Ovary (tissue), 9 donors: ENCODE measurements around the gene ADGRG1. TPM values are rescaled to one million over a fixed set of nuclear protein-coding genes. Genes with fewer than 3 reads are reported as not detected.

Source experiments
- DNase-seq, 5 donors: peaks; one replicate each; pipeline ENCODE4 v3.0.0-alpha.2; 2019 to 2020
- H3K27ac ChIP-seq, 2 donors: fragments of 200-600 bp; one replicate each; pipeline versions ENCODE4 v1.5.1 to v1.8.0; 2019 to 2022
- H3K27me3 ChIP-seq: fragments of 200-600 bp; one replicate; pipeline ENCODE4 v1.8.0; 2022
- H3K36me3 ChIP-seq: fragments of 200-600 bp; sonication (generic); one replicate; pipeline ENCODE4 v1.5.1; 2019
- H3K4me1 ChIP-seq: one replicate; pipeline ENCODE4 v1.8.1; 2013; ENCODE audit warnings: mild to moderate bottlenecking, moderate library complexity; ENCODE audit not compliant: insufficient read depth
- H3K4me3 ChIP-seq: fragments of 200-600 bp; sonication (generic); one replicate; pipeline ENCODE4 v1.5.1; 2017
- H3K9me3 ChIP-seq, 2 donors: fragments of 200-600 bp in 1 of 2; sonication (generic) in 1 of 2; one replicate each; pipeline versions ENCODE4 v1.5.1 to v1.8.1; 2013 to 2019; ENCODE audit warnings: mild to moderate bottlenecking in 1 of 2, moderate library complexity in 1 of 2
- EP300 ChIP-seq: sonication (generic); formaldehyde crosslinking; IDR thresholded peaks from one replicate; pipeline ENCODE4 v1.6.1; 2017; ENCODE audit warnings: antibody characterized with exemption
- POLR2A ChIP-seq: fragments of 450-650 bp; IDR thresholded peaks from one replicate; pipeline ENCODE4 v1.6.1; 2017; ENCODE audit warnings: antibody characterized with exemption, mild to moderate bottlenecking, moderate library complexity
- WGBS, 3 donors: extraction: QIAGEN DNeasy Blood & Tissue Kit in 1 of 3; methylation state at CpG; one replicate each; pipeline versions ENCODE4 v1.1.5 to v1.1.7; 2013 to 2017; 5-methylcytosine and 5-hydroxymethylcytosine counted together
- intact Hi-C, 4 donors: fragments of 100-400 bp; cut with DNase I; formaldehyde crosslinking; loops; one replicate each; pipeline versions ENCODE4 v1.11.0 to v1.15.1; 2022 to 2023
- polyA plus RNA-seq, 2 donors: library from polyadenylated mRNA; stranded (reverse); fragments of 200-250 nt in 1 of 2; fragments of 350-450 nt in 1 of 2; fragmentation: Illumina TruSeq in 1 of 2; extraction: RNeasy Lipid Tissue Mini Kit (QIAGEN cat#74804) in 1 of 2; gene quantifications; one replicate each; pipeline ENCODE4 v1.2.3, GENCODE V29; 2013 to 2014
- total RNA-seq, 7 donors: library from RNA; depleted of rRNA in 2 of 7; stranded (reverse); fragments of >200 nt in 2 of 7; fragmentation: NEBNext Ultra II Directional in 3 of 7; extraction: Animal tissue kit (Norgen Biotek cat#: 25700) in 3 of 7; gene quantifications; one replicate each; pipeline versions ENCODE4 v1.1.0 to v1.2.4, GENCODE V29; 2016 to 2023
- TF ChIP-seq, protein P1 (sequence below), 3 donors: fragments of 450-650 bp in 2 of 3; fragments of 200-600 bp in 1 of 3; IDR thresholded peaks; one replicate each; pipeline versions ENCODE4 v1.5.1 to v1.8.0; 2016 to 2022; ENCODE audit warnings: antibody characterized with exemption in 3 of 3, mild to moderate bottlenecking in 1 of 3
- donor health status: DM: no; HTN: no; CAD: no; lungs with moderate emphysema.
- donor health status: DM: no; HTN: no; CAD: no.
- donor health status: Bipolar disorder and iron deficiency.
- donor health status: DM: yes; HTN: yes; CAD: no.
- donor health status: DM: no; HTN: no; CAD: no.
- donor health status: DM: yes; HTN: yes; CAD: no.

Gene ADGRG1
- total and polyA plus RNA-seq, 9 donors = 6.2 to 54.0 (median 9.1) TPM

DNA sequence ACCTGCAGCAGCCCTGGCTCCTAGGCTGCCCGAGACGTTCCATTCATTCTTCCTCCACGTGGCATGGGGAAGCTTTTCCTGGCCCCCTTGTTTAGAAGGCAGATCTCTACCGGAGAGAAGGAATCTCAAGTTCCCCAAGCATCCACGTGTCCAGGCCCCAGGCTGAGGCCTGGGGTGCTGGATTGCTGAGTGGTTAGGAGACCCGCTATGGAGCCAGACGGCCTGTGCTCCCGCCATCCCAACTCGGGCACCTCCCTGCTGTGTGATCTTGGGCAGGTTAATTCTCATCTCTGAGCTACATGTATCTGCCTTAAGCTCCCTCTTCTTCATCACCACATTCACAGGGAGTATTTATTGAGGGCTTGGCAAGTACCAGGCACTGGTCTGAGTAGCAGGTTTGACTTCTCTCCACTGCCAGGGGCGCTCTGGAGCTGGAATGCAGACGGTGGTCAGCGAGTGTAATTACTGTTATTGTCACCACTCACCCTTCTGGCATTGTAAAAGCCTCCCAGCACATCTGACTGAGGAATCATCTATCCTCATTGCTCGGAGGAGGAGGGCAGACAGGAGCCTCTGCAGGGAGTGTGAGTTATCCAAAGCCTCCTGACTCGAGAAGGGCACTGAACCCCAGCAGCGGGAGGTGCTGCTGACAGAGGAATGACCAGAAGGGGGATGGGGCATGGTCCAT is 1.1 kb upstream of the ADGRG1 start:
- H3K4me3 ChIP-seq = no peak overlapping the region
- no peaks in the 10 kb centered on the region for H3K9me3 ChIP-seq
- intact Hi-C loops = no loop called here
- TF ChIP-seq POLR2A (no peak), EP300 (no peak)
- TF ChIP-seq, protein P1, sequence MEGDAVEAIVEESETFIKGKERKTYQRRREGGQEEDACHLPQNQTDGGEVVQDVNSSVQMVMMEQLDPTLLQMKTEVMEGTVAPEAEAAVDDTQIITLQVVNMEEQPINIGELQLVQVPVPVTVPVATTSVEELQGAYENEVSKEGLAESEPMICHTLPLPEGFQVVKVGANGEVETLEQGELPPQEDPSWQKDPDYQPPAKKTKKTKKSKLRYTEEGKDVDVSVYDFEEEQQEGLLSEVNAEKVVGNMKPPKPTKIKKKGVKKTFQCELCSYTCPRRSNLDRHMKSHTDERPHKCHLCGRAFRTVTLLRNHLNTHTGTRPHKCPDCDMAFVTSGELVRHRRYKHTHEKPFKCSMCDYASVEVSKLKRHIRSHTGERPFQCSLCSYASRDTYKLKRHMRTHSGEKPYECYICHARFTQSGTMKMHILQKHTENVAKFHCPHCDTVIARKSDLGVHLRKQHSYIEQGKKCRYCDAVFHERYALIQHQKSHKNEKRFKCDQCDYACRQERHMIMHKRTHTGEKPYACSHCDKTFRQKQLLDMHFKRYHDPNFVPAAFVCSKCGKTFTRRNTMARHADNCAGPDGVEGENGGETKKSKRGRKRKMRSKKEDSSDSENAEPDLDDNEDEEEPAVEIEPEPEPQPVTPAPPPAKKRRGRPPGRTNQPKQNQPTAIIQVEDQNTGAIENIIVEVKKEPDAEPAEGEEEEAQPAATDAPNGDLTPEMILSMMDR (IDR thresholded peaks at IDR 0.05) = no peak
- no peak for DNase-seq
- no peaks in the 10 kb centered on the region for H3K36me3 ChIP-seq
- WGBS, 3 donors = 52 to 56% (median 55%) methylated on average over 15 of the region's 15 CpGs
- H3K4me1 ChIP-seq = peaks cover 8% of the 10 kb centered on the region
- no peak overlapping the region for H3K27ac ChIP-seq
- no peaks in the 10 kb centered on the region for H3K27me3 ChIP-seq

DNA sequence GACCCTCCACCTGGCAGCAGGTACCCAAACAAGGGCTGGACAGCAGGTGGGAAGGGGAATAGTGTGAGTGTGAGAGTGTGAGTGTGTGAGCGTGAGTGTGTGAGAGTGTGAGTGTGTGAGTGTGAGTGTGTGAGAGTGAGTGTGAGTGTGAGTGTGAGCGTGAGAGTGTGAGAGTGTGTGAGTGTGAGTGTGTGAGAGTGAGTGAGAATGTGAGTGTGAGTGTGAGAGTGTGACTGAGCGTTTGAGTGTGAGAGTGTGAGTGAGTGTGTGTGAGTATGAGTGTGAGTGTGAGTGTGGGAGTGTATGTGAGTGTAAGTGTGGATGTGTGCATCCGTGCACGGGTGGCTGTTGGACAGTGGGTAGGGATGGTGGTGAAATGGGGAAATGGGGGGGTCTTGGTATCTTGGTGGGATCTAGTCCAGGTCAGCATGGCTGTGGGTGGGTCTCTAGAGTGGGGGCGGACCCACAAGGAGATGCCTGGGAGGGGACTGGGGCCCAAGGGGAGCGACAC is 408 bp downstream of the ADGRG1 start:
- no peak overlapping the region for H3K27ac ChIP-seq
- TF ChIP-seq EP300 = no peak
- no peak for TF ChIP-seq POLR2A
- TF ChIP-seq, protein P1 (IDR thresholded peaks at IDR 0.05) = no peak

DNA sequence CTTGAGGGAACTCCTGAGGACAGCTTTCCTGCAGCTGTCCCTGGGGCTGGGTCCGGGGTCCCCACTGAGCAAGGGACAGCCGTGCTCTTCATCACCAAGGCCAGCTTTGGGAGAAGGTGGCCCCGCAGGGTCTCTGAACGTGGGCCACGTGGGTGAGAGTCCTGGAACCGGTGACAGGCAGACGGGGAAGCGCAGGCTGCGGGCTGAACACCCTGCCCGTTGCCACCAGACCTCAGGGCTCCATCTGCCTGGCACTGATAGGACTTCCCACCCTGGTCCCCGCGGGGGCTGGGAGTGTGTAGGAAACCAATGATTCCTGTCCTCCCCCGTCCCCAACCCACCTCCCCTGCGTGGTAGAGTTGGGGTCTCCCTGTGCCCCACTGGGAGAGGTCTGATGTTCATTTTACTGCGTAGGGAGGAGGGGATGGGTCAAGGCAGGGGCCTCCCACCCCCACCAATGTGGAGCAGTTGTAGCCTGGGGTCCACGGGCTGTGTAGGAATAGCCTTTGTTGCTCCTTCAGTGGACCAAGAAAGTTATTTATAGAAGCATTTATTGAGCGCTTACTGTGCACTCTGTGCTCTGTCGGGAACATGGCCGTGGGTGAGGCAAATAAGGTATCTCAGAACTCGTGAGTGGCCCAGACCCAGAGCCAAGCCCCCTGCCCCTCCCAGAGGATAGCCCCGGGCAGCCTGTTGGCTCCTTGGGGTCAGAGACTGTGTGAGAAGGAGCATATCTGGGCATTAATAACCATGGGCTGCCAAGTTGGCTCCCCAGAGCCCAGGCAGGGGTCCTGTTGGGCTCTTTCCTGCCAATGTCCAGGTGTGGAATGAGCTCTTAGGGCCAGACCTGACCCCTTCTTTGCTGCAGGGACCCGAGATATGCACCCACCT is 1.3 kb downstream of the ADGRG1 start:
- Histone ChIP-seq H3K9me3 (no peaks in the 10 kb centered on the region), H3K4me1 (peaks cover 5% of the 10 kb centered on the region), H3K4me3 (peak overlapping the region; percentile 28), H3K36me3 (no peaks in the 10 kb centered on the region), H3K27ac (no peak overlapping the region), H3K27me3 (no peaks in the 10 kb centered on the region)
- WGBS, 3 donors = 61 to 65% (median 64%) methylated on average over 22 of the region's 22 CpGs
- TF ChIP-seq EP300 (no peak), POLR2A (no peak)
- TF ChIP-seq, protein P1 (IDR thresholded peaks at IDR 0.05) = no peak
- intact Hi-C loops = no loop called here
- no peak for DNase-seq

More for the DNA sequence above, 408 bp downstream of the ADGRG1 start:
- no peaks in the 10 kb centered on the region for H3K36me3 ChIP-seq
- 61 to 65% (median 63%) methylated on average over 6 to 7 of the region's 7 CpGs for WGBS, 3 donors
- no peaks in the 10 kb centered on the region for H3K27me3 ChIP-seq
- H3K4me3 ChIP-seq = peak overlapping the region; percentile 28
- intact Hi-C loops = no loop called here
- no peaks in the 10 kb centered on the region for H3K9me3 ChIP-seq
- DNase-seq = no peak
- peaks cover 5% of the 10 kb centered on the region for H3K4me1 ChIP-seq

DNA sequence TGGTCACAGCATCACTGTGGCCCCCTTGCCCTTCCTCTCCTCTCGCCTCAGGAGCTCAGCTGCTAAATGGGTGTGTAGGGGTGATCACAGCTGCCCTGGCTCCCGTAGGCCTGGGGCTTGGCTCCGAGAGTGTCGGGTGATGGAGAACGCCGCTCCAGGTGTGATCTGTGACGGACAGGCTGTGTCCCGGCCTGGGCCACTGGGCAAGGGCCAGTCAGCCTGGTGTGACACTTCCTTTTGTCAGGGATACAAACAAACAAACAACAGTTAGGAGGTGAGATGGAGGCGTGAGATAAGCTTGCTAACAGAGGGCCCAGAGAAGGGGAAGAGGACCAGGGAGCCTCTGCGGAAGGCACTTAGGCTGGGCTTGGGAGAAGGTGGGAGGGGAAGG is 2.0 kb downstream of the ADGRG1 start:
- Histone ChIP-seq H3K9me3 (no peaks in the 10 kb centered on the region), H3K4me1 (peaks cover 5% of the 10 kb centered on the region), H3K27me3 (no peaks in the 10 kb centered on the region), H3K27ac (no peak overlapping the region), H3K36me3 (no peaks in the 10 kb centered on the region), H3K4me3 (no peak overlapping the region)
- TF ChIP-seq, protein P1 (IDR thresholded peaks at IDR 0.05) = no peak
- TF ChIP-seq POLR2A = no peak
- TF ChIP-seq EP300 = no peak
- DNase-seq = no peak
- WGBS, 3 donors = 79 to 83% (median 82%) methylated on average over 10 of the region's 10 CpGs
- intact Hi-C loops = no loop called here
